ENCODE data around the gene TXN. TPM values are rescaled to one million over a fixed set of nuclear protein-coding genes. Genes with fewer than 3 reads are reported as not detected.
"Not testable (repeated sequence)": the region's sequence is repeated elsewhere in the genome, so short reads cannot be mapped to it uniquely, and the experiment has no call there.

Gene TXN
- total RNA-seq, 1 donor from 2014 or later, result 156 TPM

- Mint-ChIP-seq H3K4me1 (ENCODE audit: unreplicated experiment) (peaks cover 15% of the 10 kb centered on the region), H3K9me3 (ENCODE audit: unreplicated experiment) (peaks cover 3% of the 10 kb centered on the region), H3K27me3 (ENCODE audit: unreplicated experiment) (peaks cover 6% of the 10 kb centered on the region), H3K36me3 (ENCODE audit: low read depth, unreplicated experiment) (peaks cover 10% of the 10 kb centered on the region), H3K27ac (ENCODE audit: unreplicated experiment) (peak overlapping the region; percentile 61), H3K4me3 (ENCODE audit: unreplicated experiment) (peak overlapping the region; percentile 99)
- peak; percentile 11 for DNase-seq (ENCODE audit: low spot score)
- no peak for TF ChIP-seq CTCF (IDR thresholded peaks at IDR 0.05; ENCODE audit: unreplicated experiment)
Measured at GRCh38 chr9:110255034-110255462, 1.3 kb downstream of the TXN start.

DNA sequence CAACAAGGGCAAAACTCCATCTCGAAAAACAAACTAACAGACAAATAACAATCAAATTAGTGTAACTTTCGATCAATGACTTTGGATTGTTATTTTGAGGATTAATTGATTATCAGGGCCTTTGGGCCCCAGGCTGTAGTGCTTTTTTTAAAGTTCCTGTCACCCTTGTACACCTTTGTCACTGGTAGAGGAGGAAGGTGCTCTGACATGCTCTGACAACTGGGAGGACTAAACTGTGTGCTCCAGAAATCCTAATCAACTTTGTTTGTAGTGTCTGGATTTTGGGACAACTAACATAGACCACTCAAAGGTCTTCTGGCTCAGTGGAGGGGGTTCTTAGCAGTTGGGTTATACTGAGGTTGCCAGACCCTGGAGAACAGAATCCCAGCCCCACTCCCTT is 1.8 kb downstream of the TXN start:
- Mint-ChIP-seq H3K36me3 (ENCODE audit: low read depth, unreplicated experiment) (peaks cover 13% of the 10 kb centered on the region), H3K27ac (ENCODE audit: unreplicated experiment) (peak overlapping the region; percentile 61), H3K4me3 (ENCODE audit: unreplicated experiment) (peak overlapping the region; percentile 99), H3K4me1 (ENCODE audit: unreplicated experiment) (peaks cover 15% of the 10 kb centered on the region), H3K27me3 (ENCODE audit: unreplicated experiment) (peaks cover 6% of the 10 kb centered on the region), H3K9me3 (ENCODE audit: unreplicated experiment) (peaks cover 3% of the 10 kb centered on the region)
- no peak for DNase-seq (ENCODE audit: low spot score)
- TF ChIP-seq CTCF (IDR thresholded peaks at IDR 0.05; ENCODE audit: unreplicated experiment), result no peak

DNA sequence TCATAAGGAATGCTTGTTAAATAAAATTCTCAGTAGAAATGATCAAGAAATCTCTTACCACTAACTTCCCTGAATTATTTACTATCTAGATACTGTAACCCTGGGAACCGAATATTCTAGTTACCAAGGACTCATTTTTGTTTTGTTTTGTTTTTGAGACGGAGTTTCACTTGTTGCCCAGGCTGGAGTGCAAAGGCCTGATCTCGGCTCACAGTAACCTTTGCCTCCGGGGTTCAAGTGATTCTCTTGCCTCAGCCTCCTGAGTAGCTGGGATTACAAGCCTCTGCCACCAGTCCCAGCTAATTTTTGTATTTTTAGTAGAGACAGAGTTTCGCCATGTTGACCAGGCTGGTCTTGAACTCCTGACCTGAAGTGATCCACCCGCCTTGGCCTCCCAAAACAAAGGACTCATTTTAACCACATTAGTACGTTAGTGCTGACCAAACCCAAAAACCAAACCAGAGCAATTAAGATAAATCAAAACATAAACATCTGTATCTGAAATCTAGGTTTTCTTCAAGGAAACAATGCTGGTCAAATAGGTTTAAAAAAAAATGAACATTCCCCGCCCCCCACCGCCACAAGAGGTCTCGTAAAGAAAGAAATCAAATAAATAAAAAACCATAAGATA is 3.7 kb downstream of the TXN start:
- DNase-seq (ENCODE audit: low spot score), result no peak
- Mint-ChIP-seq H3K4me3 (ENCODE audit: unreplicated experiment) (no peak overlapping the region), H3K27me3 (ENCODE audit: unreplicated experiment) (peaks cover 6% of the 10 kb centered on the region), H3K36me3 (ENCODE audit: low read depth, unreplicated experiment) (peaks cover 13% of the 10 kb centered on the region), H3K4me1 (ENCODE audit: unreplicated experiment) (peaks cover 14% of the 10 kb centered on the region), H3K9me3 (ENCODE audit: unreplicated experiment) (peaks cover 3% of the 10 kb centered on the region), H3K27ac (ENCODE audit: unreplicated experiment) (peak overlapping the region; percentile 49)
- no peak for TF ChIP-seq CTCF (IDR thresholded peaks at IDR 0.05; ENCODE audit: unreplicated experiment)

- not testable (repeated sequence) for H3K27ac Mint-ChIP-seq (ENCODE audit: unreplicated experiment); H3K9me3 Mint-ChIP-seq (ENCODE audit: unreplicated experiment); H3K27me3 Mint-ChIP-seq (ENCODE audit: unreplicated experiment); H3K4me1 Mint-ChIP-seq (ENCODE audit: unreplicated experiment); H3K4me3 Mint-ChIP-seq (ENCODE audit: unreplicated experiment); H3K36me3 Mint-ChIP-seq (ENCODE audit: low read depth, unreplicated experiment); DNase-seq (ENCODE audit: low spot score)
Measured at GRCh38 chr9:110251770-110252169, 4.5 kb downstream of the TXN start.

GRCh38 chr9:110251212-110251611 is 5.1 kb downstream of the TXN start:
- Mint-ChIP-seq H3K36me3 (ENCODE audit: low read depth, unreplicated experiment) (peaks cover 13% of the 10 kb centered on the region), H3K9me3 (ENCODE audit: unreplicated experiment) (no peaks in the 10 kb centered on the region), H3K4me1 (ENCODE audit: unreplicated experiment) (peaks cover 6% of the 10 kb centered on the region), H3K27me3 (ENCODE audit: unreplicated experiment) (peaks cover 6% of the 10 kb centered on the region), H3K27ac (ENCODE audit: unreplicated experiment) (no peak overlapping the region), H3K4me3 (ENCODE audit: unreplicated experiment) (no peak overlapping the region)
- TF ChIP-seq CTCF (IDR thresholded peaks at IDR 0.05; ENCODE audit: unreplicated experiment), result no peak
- no peak for DNase-seq (ENCODE audit: low spot score)
